Measurements from ENCODE around the gene ODAD4. TPM values are rescaled to one million over a fixed set of nuclear protein-coding genes. Genes with fewer than 3 reads are reported as not detected.

ODAD4 gene
- total and polyA plus RNA-seq, 2 experiments from 2014 or later, result 0.53 to 0.76 TPM

DNA sequence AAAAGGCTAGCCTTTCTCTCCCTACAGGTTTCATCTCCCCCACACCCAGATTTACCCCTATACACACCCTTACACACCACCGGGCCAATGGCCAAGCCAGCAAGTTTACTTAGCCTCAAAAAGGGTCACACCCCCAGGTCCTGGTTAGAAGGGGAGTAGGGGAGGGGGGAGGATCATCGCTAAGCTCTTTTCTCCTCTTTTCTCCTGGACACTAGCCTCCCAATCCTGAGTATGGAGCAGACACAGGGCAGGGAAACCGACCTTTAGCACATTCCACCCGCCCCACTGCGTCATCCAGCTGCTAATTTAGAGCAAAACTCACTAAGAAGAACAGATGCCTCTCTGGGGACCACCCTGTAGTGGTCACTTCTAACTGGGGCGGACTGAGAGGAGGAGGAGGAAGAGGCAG lies 16.1 kb upstream of the ODAD4 start:
- no peaks in the 10 kb centered on the region for H3K27me3 ChIP-seq
- TF ChIP-seq, protein P1, sequence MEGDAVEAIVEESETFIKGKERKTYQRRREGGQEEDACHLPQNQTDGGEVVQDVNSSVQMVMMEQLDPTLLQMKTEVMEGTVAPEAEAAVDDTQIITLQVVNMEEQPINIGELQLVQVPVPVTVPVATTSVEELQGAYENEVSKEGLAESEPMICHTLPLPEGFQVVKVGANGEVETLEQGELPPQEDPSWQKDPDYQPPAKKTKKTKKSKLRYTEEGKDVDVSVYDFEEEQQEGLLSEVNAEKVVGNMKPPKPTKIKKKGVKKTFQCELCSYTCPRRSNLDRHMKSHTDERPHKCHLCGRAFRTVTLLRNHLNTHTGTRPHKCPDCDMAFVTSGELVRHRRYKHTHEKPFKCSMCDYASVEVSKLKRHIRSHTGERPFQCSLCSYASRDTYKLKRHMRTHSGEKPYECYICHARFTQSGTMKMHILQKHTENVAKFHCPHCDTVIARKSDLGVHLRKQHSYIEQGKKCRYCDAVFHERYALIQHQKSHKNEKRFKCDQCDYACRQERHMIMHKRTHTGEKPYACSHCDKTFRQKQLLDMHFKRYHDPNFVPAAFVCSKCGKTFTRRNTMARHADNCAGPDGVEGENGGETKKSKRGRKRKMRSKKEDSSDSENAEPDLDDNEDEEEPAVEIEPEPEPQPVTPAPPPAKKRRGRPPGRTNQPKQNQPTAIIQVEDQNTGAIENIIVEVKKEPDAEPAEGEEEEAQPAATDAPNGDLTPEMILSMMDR (IDR thresholded peaks at IDR 0.05; ENCODE audit: poor library complexity), result no peak
- TF ChIP-seq EZH2 (IDR thresholded peaks at IDR 0.05; ENCODE audit: borderline replicate concordance) (no peak), EZH2phosphoT487 (IDR thresholded peaks at IDR 0.05; ENCODE audit: low read depth, severe bottlenecking, unreplicated experiment) (no peak)
- no peaks in the 10 kb centered on the region for H3K9me2 ChIP-seq (replicated peaks; ENCODE audit: insufficient read depth)
- peak; percentile 48 for DNase-seq (ENCODE audit: low spot score)
- H4K20me1 ChIP-seq (ENCODE audit: insufficient read depth, poor library complexity, severe bottlenecking), result peaks cover 53% of the 10 kb centered on the region
- H3K27ac ChIP-seq, result peak overlapping the region; percentile 86
- peak overlapping the region; percentile 90 for H3K4me2 ChIP-seq
- no peak overlapping the region for H3K4me3 ChIP-seq
- no peak overlapping the region for H2AFZ ChIP-seq
- H3K4me1 ChIP-seq (ENCODE audit: insufficient read depth), result peaks cover 43% of the 10 kb centered on the region
- no peaks in the 10 kb centered on the region for H3K36me3 ChIP-seq (replicated peaks; ENCODE audit: insufficient read depth, low read depth)
- 56% methylated on average over 6 of the region's 6 CpGs for WGBS (ENCODE audit: low lambda C conversion rate, missing lambda C conversion rate)
- H3K9me3 ChIP-seq (ENCODE audit: low read depth), result no peaks in the 10 kb centered on the region
- H3K79me2 ChIP-seq, result peaks cover 79% of the 10 kb centered on the region

DNA sequence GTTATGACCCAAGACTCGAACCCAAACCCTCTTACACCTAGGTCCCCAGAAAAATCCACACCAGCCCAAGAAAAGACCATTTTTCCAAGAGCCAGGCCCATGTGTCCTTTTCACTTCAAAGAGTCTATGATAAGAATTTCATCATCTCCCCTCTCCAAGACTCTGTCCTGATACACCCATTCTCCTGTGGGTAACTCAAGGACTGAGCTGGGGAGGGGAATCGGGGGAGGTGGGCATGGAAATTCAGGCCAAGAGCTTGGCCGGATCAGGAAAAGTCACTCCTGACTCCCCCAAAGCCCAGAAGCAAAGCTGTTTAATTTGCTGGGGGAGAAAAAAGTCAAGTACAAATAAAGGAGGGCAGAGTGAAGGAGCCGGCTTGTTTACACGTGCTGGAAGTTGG lies 15.4 kb upstream of the ODAD4 start:
- Histone ChIP-seq H3K27me3 (no peaks in the 10 kb centered on the region), H3K9me2 (replicated peaks; ENCODE audit: insufficient read depth) (no peaks in the 10 kb centered on the region), H3K9me3 (ENCODE audit: low read depth) (no peaks in the 10 kb centered on the region), H3K79me2 (peaks cover 79% of the 10 kb centered on the region), H3K36me3 (replicated peaks; ENCODE audit: insufficient read depth, low read depth) (no peaks in the 10 kb centered on the region), H2AFZ (no peak overlapping the region), H3K4me2 (peak overlapping the region; percentile 90), H4K20me1 (ENCODE audit: insufficient read depth, poor library complexity, severe bottlenecking) (peaks cover 53% of the 10 kb centered on the region), H3K27ac (peak overlapping the region; percentile 86), H3K4me3 (no peak overlapping the region), H3K4me1 (ENCODE audit: insufficient read depth) (peaks cover 49% of the 10 kb centered on the region)
- TF ChIP-seq EZH2phosphoT487 (IDR thresholded peaks at IDR 0.05; ENCODE audit: low read depth, severe bottlenecking, unreplicated experiment) (no peak), EZH2 (IDR thresholded peaks at IDR 0.05; ENCODE audit: borderline replicate concordance) (no peak)
- TF ChIP-seq, protein P1 (IDR thresholded peaks at IDR 0.05; ENCODE audit: poor library complexity), result no peak
- 57% methylated on average over 5 of the region's 5 CpGs for WGBS (ENCODE audit: low lambda C conversion rate, missing lambda C conversion rate)
- DNase-seq (ENCODE audit: low spot score), result no peak

DNA sequence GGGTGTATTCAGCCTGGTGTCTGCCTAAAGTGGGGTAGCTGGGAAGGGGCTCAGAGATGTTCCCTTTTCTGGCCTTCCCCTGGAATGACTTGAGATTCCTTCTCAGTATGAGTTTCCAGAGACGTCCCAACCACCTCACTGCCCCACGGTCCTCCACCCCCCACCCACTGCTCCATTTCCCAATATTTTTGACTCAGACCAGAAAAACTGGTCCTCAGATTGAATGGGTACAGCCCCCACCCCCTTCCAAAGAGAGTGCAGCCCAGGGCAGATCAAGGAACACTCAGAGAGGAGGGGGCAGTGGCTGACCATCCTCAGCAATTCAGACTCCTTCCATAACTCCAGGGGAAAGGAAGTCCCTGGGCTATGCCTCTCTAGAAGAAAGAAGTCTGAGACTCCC lies 14.9 kb upstream of the ODAD4 start:
- Histone ChIP-seq H3K4me2 (peak overlapping the region; percentile 90), H2AFZ (no peak overlapping the region), H3K27me3 (no peaks in the 10 kb centered on the region), H3K9me2 (replicated peaks; ENCODE audit: insufficient read depth) (no peaks in the 10 kb centered on the region), H3K79me2 (peaks cover 79% of the 10 kb centered on the region), H3K9me3 (ENCODE audit: low read depth) (no peaks in the 10 kb centered on the region), H3K4me1 (ENCODE audit: insufficient read depth) (peaks cover 52% of the 10 kb centered on the region), H3K4me3 (no peak overlapping the region), H3K27ac (peak overlapping the region; percentile 86), H3K36me3 (replicated peaks; ENCODE audit: insufficient read depth, low read depth) (no peaks in the 10 kb centered on the region), H4K20me1 (ENCODE audit: insufficient read depth, poor library complexity, severe bottlenecking) (peaks cover 53% of the 10 kb centered on the region)
- TF ChIP-seq, protein P1 (IDR thresholded peaks at IDR 0.05; ENCODE audit: poor library complexity), result no peak
- TF ChIP-seq EZH2 (IDR thresholded peaks at IDR 0.05; ENCODE audit: borderline replicate concordance) (no peak), EZH2phosphoT487 (IDR thresholded peaks at IDR 0.05; ENCODE audit: low read depth, severe bottlenecking, unreplicated experiment) (no peak)
- 67% methylated on average over 2 of the region's 2 CpGs for WGBS (ENCODE audit: low lambda C conversion rate, missing lambda C conversion rate)
- no peak for DNase-seq (ENCODE audit: low spot score)

DNA sequence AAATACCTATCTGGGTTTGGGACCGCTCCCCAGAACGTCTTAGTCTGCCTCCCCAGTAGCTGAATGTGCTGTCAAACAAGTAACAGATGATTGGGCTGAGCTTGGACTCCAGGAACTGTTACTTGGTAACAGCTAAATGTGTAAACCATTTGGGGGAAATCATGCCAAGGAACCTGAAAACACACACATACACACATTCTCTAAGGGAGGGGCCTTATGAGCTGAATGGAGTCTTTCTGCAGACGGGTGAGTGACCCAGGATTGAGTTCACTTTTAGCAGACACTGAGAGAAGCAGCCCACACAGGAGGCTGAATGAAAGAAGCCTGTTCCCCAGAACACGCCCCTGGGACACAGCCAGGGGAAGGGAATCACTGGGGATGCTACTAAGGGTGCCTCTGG lies 13.2 kb upstream of the ODAD4 start:
- peaks cover 53% of the 10 kb centered on the region for H4K20me1 ChIP-seq (ENCODE audit: insufficient read depth, poor library complexity, severe bottlenecking)
- H3K27ac ChIP-seq, result peak overlapping the region; percentile 80
- TF ChIP-seq, protein P1 (IDR thresholded peaks at IDR 0.05; ENCODE audit: poor library complexity), result no peak
- TF ChIP-seq EZH2phosphoT487 (IDR thresholded peaks at IDR 0.05; ENCODE audit: low read depth, severe bottlenecking, unreplicated experiment), result no peak
- no peak for TF ChIP-seq EZH2 (IDR thresholded peaks at IDR 0.05; ENCODE audit: borderline replicate concordance)

More for the DNA sequence above, 13.2 kb upstream of the ODAD4 start:
- Histone ChIP-seq H3K79me2 (peaks cover 64% of the 10 kb centered on the region), H3K27me3 (no peaks in the 10 kb centered on the region), H3K4me3 (peak overlapping the region; percentile 76), H2AFZ (no peak overlapping the region), H3K4me1 (ENCODE audit: insufficient read depth) (peaks cover 52% of the 10 kb centered on the region), H3K9me2 (replicated peaks; ENCODE audit: insufficient read depth) (no peaks in the 10 kb centered on the region), H3K9me3 (ENCODE audit: low read depth) (no peaks in the 10 kb centered on the region), H3K36me3 (replicated peaks; ENCODE audit: insufficient read depth, low read depth) (no peaks in the 10 kb centered on the region), H3K4me2 (peak overlapping the region; percentile 90)
- 35% methylated on average over 4 of the region's 4 CpGs for WGBS (ENCODE audit: low lambda C conversion rate, missing lambda C conversion rate)
- peak; percentile 39 for DNase-seq (ENCODE audit: low spot score)
